ENCODE measurements around the gene LUZP1.
"Not testable (repeated sequence)": the region's sequence is repeated elsewhere in the genome, so short reads cannot be mapped to it uniquely, and the experiment has no call there.

Gene LUZP1

GRCh38 chr1:23200883-23201282, 32.2 kb upstream of the LUZP1 start:
- DNase-seq (ENCODE audit: extremely low read depth, low read depth): no peak
- no peak overlapping the region for H3K4me3 ChIP-seq (replicated peaks; ENCODE audit: low read depth, low read length)
- TF ChIP-seq CTCF (IDR thresholded peaks at IDR 0.05; ENCODE audit: low read depth, low read length, missing control alignments): no peak

GRCh38 chr1:23198373-23198772, 29.7 kb upstream of the LUZP1 start:
- H3K4me3 ChIP-seq (replicated peaks; ENCODE audit: low read depth, low read length): no peak overlapping the region
- TF ChIP-seq CTCF (IDR thresholded peaks at IDR 0.05; ENCODE audit: low read depth, low read length, missing control alignments): no peak
- peak; percentile 86 for DNase-seq (ENCODE audit: extremely low read depth, low read depth)

- H3K4me3 ChIP-seq (replicated peaks; ENCODE audit: low read depth, low read length): no peak overlapping the region
- peak; percentile 90 for DNase-seq (ENCODE audit: extremely low read depth, low read depth)
- no peak for TF ChIP-seq CTCF (IDR thresholded peaks at IDR 0.05; ENCODE audit: low read depth, low read length, missing control alignments)
Observed at GRCh38 chr1:23196627-23197328, 28.1 kb upstream of the LUZP1 start.

- no peak for TF ChIP-seq CTCF (IDR thresholded peaks at IDR 0.05; ENCODE audit: low read depth, low read length, missing control alignments)
- DNase-seq (ENCODE audit: extremely low read depth, low read depth): peak; percentile 86
- H3K4me3 ChIP-seq (replicated peaks; ENCODE audit: low read depth, low read length): no peak overlapping the region
Observed at GRCh38 chr1:23194119-23194984, 25.7 kb upstream of the LUZP1 start.

DNA sequence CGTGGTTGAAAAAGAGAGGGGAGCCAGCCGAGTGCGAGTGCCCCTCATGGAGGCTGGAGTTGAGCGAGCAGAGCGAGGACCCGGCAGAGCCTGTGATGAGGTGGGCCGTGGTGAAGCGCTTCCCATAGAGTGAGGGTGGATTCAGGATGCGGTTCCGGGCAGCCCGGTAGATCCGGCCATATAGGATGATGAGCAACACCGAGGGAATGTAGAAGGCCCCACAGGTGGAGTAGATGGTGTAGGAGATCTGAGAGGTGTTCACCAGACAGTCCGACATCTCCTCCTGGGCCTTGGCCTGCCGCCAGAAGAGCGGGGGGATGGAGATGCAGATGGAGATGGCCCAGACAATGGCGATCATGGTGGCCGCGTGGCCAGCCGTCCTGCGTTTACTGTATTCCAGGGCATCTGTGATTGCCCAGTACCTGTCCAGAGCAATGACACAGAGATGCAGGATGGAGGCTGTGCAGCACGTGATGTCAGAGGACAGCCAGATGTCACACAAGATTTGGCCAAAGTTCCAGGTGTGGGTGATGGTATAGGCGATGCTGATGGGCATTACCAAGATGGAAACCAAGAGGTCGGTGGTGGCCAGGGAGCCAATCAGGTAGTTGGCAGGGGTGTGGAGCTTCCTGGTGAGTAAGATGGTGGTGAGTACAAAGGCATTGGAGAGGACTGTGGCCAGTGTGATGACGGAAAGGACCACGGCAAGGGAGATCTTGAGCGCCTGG, 24.9 kb upstream of the LUZP1 start:
- TF ChIP-seq CTCF (IDR thresholded peaks at IDR 0.05; ENCODE audit: low read depth, low read length, missing control alignments): no peak
- no peak for DNase-seq (ENCODE audit: extremely low read depth, low read depth)
- H3K4me3 ChIP-seq (replicated peaks; ENCODE audit: low read depth, low read length): no peak overlapping the region

DNA sequence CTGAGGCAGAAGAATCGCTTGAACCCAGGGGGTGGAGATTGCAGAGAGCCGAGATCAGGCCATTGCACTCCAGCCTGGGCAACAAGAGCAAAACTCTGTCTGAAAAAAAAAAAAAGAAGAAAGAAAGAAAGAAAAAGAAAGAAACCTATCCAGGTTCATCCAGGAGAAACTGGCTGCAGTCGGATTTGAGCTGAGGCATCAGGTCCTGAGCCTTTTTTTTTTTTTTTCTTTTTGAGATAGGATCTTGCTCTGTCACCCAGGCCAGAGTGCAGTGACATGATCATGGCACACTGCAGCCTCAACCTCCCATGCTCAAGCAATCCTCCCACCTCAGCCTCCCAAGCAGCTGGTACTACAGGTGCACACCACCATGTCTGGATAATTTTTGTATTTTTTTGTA, 22.5 kb upstream of the LUZP1 start:
- no peak overlapping the region for H3K4me3 ChIP-seq (replicated peaks; ENCODE audit: low read depth, low read length)
- DNase-seq (ENCODE audit: extremely low read depth, low read depth): no peak
- no peak for TF ChIP-seq CTCF (IDR thresholded peaks at IDR 0.05; ENCODE audit: low read depth, low read length, missing control alignments)

- DNase-seq (ENCODE audit: extremely low read depth, low read depth): peak; percentile 70
Observed at GRCh38 chr1:23188936-23189452, 20.3 kb upstream of the LUZP1 start.

More at GRCh38 chr1:23188936-23189452, 20.3 kb upstream of the LUZP1 start:
- H3K4me3 ChIP-seq (replicated peaks; ENCODE audit: low read depth, low read length): not testable (repeated sequence)
